ENCODE measurements around the gene CDC25A. TPM values are rescaled to one million over a fixed set of nuclear protein-coding genes. Genes with fewer than 3 reads are reported as not detected.

The CDC25A gene
- total RNA-seq, 1 donor from 2014 or later = 1.8 TPM

DNA sequence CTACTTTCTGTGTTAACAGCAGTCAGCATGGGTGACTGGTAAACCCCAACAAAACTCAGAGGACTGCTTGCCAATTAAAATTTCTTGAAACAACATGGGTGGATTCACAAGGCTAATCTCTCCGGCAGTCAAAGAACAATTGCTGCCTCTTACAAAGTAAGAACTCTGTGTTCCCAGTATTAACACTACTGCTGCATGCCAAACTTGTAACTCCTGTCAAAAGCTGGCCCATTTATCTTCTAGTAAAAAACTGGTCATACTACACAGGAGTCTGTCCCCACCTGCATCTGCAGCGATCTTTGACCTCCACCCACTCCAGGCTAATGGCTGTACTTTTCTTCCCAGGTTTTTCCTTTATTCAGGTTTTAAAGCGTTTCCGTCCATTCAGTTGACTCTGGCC is 44.0 kb upstream of the CDC25A start:
- Mint-ChIP-seq H3K9me3 (no peaks in the 10 kb centered on the region), H3K4me1 (peaks cover 31% of the 10 kb centered on the region), H3K36me3 (ENCODE audit: low read depth) (no peaks in the 10 kb centered on the region), H3K4me3 (no peak overlapping the region), H3K27ac (peak overlapping the region; percentile 19), H3K27me3 (no peaks in the 10 kb centered on the region)
- intact Hi-C loops (cut with micrococcal nuclease) = loop anchor here (1.0 kb wide), 4 partner anchors 41 to 316 kb away; no protein-coding TSS in a partner anchor
- POLR2A ChIA-PET = interaction anchor here (1.7 kb wide), 1 partner anchor 9 kb away, joined by 4 read pairs; the partner anchor contains the start of gene ZNF589
- DNase-seq (no peak), ATAC-seq (ENCODE audit: low read depth) (no peak)
- TF ChIP-seq, protein P1, sequence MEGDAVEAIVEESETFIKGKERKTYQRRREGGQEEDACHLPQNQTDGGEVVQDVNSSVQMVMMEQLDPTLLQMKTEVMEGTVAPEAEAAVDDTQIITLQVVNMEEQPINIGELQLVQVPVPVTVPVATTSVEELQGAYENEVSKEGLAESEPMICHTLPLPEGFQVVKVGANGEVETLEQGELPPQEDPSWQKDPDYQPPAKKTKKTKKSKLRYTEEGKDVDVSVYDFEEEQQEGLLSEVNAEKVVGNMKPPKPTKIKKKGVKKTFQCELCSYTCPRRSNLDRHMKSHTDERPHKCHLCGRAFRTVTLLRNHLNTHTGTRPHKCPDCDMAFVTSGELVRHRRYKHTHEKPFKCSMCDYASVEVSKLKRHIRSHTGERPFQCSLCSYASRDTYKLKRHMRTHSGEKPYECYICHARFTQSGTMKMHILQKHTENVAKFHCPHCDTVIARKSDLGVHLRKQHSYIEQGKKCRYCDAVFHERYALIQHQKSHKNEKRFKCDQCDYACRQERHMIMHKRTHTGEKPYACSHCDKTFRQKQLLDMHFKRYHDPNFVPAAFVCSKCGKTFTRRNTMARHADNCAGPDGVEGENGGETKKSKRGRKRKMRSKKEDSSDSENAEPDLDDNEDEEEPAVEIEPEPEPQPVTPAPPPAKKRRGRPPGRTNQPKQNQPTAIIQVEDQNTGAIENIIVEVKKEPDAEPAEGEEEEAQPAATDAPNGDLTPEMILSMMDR (IDR thresholded peaks at IDR 0.05) = no peak
- CTCF ChIA-PET = interaction anchor here (0.6 to 3.0 kb wide), 4 partner anchors 37 to 217 kb away, joined by 3 to 20 read pairs (median 9); no protein-coding TSS in a partner anchor

DNA sequence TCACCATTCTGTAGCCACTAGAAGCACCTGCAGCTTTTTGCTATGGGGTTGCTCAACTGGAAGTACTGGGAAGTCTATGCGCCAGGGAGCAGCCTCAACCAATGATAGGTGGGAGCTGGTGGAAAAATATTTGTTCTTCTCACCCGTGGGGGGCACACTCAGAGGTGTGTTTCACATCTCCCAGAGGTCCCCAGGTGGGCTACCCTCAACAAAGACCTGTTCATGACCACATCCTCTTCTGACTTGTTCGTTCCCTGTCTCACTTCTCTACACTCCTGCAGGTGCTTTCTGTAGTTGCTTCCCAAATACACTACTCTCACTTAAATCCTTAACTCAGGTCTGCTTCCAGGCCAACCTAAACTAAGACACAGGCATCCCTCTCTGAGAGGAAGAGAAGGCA is 38.7 kb upstream of the CDC25A start:
- intact Hi-C loops (cut with micrococcal nuclease) = no loop called here
- ATAC-seq (ENCODE audit: low read depth) = peak; percentile 22
- peak overlapping the region; percentile 30 for H3K4me3 Mint-ChIP-seq

DNA sequence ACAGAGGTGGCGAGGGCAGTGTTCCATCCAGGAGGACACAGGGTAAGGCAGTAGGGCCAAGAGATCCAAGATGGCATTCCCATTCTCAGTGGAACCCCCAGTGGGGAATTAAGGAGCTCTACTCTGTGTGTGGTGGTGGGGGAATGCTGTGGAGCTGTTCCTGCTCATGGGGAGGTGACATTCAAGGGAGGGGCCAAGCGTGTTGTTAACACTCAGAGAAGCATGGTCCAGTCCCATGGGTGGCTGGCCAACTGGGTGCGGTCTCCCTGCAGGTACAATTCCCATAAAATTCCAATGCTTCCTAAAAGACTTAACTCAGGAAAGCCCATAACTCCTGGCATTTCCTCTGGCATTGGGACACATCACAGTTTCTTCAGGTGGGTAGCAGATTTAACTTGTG is 37.4 kb upstream of the CDC25A start:
- DNase-seq (no peak), ATAC-seq (ENCODE audit: low read depth) (no peak)
- Mint-ChIP-seq H3K4me3 (no peak overlapping the region), H3K36me3 (ENCODE audit: low read depth) (no peaks in the 10 kb centered on the region), H3K4me1 (peaks cover 69% of the 10 kb centered on the region), H3K27me3 (no peaks in the 10 kb centered on the region), H3K9me3 (no peaks in the 10 kb centered on the region), H3K27ac (peak overlapping the region; percentile 46)
- POLR2A ChIA-PET = interaction anchor here (0.7 kb wide), 1 partner anchor 945 kb away, joined by 4 read pairs; no protein-coding TSS in a partner anchor
- CTCF ChIA-PET = interaction anchor here (1.6 kb wide), 1 partner anchor 210 kb away, joined by 5 read pairs; no protein-coding TSS in a partner anchor
- intact Hi-C loops (cut with micrococcal nuclease) = no loop called here
- TF ChIP-seq, protein P1 (IDR thresholded peaks at IDR 0.05) = no peak

More for the DNA sequence above, 38.7 kb upstream of the CDC25A start:
- peak overlapping the region; percentile 33 for H3K27ac Mint-ChIP-seq
- no peaks in the 10 kb centered on the region for H3K9me3 Mint-ChIP-seq
- H3K27me3 Mint-ChIP-seq = no peaks in the 10 kb centered on the region
- CTCF ChIA-PET = interaction anchor here (1.1 to 1.5 kb wide), 2 partner anchors 32 to 174 kb away, joined by 3 to 4 read pairs; no protein-coding TSS in a partner anchor
- POLR2A ChIA-PET = no interaction called here
- peaks cover 66% of the 10 kb centered on the region for H3K4me1 Mint-ChIP-seq
- no peaks in the 10 kb centered on the region for H3K36me3 Mint-ChIP-seq (ENCODE audit: low read depth)
- DNase-seq = no peak
- TF ChIP-seq, protein P1 (IDR thresholded peaks at IDR 0.05) = no peak

DNA sequence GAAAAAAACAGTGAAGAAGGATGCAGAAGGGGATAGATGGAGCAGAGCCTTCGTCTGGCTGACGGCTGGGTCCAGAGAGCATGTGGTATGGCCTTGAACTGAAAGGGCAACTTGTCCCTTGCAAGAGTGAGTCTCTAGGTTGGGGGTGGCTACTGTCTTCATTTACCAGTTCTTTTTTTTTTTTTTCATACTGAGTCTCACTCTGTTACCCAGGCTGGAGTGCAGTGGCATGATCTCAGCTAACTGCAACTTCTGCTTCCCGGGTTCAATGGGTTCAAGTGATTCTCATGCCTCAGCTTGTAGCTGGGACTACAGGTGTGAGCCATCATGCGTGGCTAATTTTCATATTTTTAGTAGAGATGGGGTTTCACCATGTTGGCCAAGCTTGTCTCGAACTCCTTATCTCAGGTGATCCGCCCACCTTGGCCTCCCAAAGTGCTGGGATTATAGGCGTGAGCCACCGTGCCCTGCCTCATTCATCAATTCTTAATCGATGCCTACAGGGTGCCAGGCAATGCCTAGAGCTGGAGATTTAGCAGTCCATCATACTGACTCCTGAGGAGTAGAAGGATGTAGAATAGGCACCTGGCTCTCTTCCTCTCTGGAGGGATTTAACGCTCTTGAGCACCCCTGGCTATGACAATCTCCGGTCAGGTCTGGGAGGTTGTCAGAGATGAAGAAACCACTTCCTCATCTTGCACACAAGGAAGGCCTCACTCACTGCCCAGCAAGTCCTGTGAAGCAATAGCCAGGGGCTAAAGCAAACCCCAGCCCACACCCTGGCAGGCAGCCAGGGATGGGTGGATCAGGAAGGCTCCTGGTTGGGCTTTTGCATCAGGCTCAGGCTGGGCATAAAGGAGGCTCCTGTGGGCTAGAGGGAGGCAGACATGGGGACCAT is 34.6 kb upstream of the CDC25A start, which contains the start of gene CAMP:
Gene CAMP, plus strand, starts transcription at position 880 of the 898 bp plus-strand sequence. Its CDS starts 17 bp downstream, at position 897.
- H3K4me1 Mint-ChIP-seq = peaks cover 65% of the 10 kb centered on the region

More for the DNA sequence above, 34.6 kb upstream of the CDC25A start, which contains the start of gene CAMP:
- Mint-ChIP-seq H3K27me3 (no peaks in the 10 kb centered on the region), H3K27ac (peak within 1 kb of the TSS; percentile 73), H3K9me3 (no peaks in the 10 kb centered on the region), H3K4me3 (peak within 1 kb of the TSS; percentile 44), H3K36me3 (ENCODE audit: low read depth) (no peaks in the 10 kb centered on the region)
- peak; percentile 71 for ATAC-seq (ENCODE audit: low read depth)
- intact Hi-C loops (cut with micrococcal nuclease) = no loop called here
- TF ChIP-seq, protein P1 (IDR thresholded peaks at IDR 0.05) = no peak
- ChIA-PET POLR2A (interaction anchor here (0.6 to 2.1 kb wide), 3 partner anchors 18 to 1146 kb away, joined by 3 to 10 read pairs (median 7); partner anchors contain the start of gene ZNF589), CTCF (no interaction called here)
- no peak for DNase-seq

All from activated B cell treated with CpG ODN at 0.5 μM for 24 hours (primary cell).